BLaER1 treated with 17β-estradiol and CSF1 and Interleukin-3, amounts not matched to agents 10 nM and 100 nM (cell line): Measurements from ENCODE around the gene UBR4.

Experiments used
- H3K27ac ChIP-seq, 11 experiments: shearing (Covaris generic); formaldehyde crosslinking; 2 replicates each; pipeline ENCODE4 v1.8.1; 2022
- H3K27me3 ChIP-seq, 11 experiments: shearing (Covaris generic); formaldehyde crosslinking; 2 replicates each; pipeline ENCODE4 v1.8.1; 2022
- H3K36me3 ChIP-seq, 11 experiments: shearing (Covaris generic); formaldehyde crosslinking; 2 replicates each; pipeline ENCODE4 v1.8.1; 2022
- H3K4me1 ChIP-seq, 10 experiments: shearing (Covaris generic); formaldehyde crosslinking; 2 replicates each; pipeline ENCODE4 v1.8.1; 2022
- H3K4me2 ChIP-seq, 11 experiments: shearing (Covaris generic); formaldehyde crosslinking; 2 replicates each; pipeline ENCODE4 v1.8.1; 2022
- H3K4me3 ChIP-seq, 10 experiments: shearing (Covaris generic); formaldehyde crosslinking; 2 replicates each; pipeline ENCODE4 v1.8.1; 2022
- H3K9ac ChIP-seq, 11 experiments: shearing (Covaris generic); formaldehyde crosslinking; 2 replicates each; pipeline ENCODE4 v1.8.1; 2022
- H3K9me3 ChIP-seq, 11 experiments: shearing (Covaris generic); formaldehyde crosslinking; replicated peaks in 1 of 11; 2 replicates each; pipeline ENCODE4 v1.8.1; 2022
- H4K20me1 ChIP-seq, 11 experiments: shearing (Covaris generic); formaldehyde crosslinking; 2 replicates each; pipeline ENCODE4 v1.8.1; 2022
- Cebpa-rat ChIP-seq, 11 experiments: shearing (Covaris generic); IDR thresholded peaks; 2 replicates each; pipeline ENCODE4 v1.8.1; 2022

Gene UBR4

GRCh38 chr1:19153169-19153568 lies 56.9 kb downstream of the UBR4 start:
- Histone ChIP-seq H3K9ac (no peak overlapping the region), H3K9me3 (no peaks in the 10 kb centered on the region), H3K27ac (no peak overlapping the region), H3K27me3 (no peaks in the 10 kb centered on the region), H4K20me1 (peaks cover 0 to 68% (median 14%) of the 10 kb centered on the region in 11 experiments; a peak in 14 of 22 replicates), H3K4me1 (peaks cover 0 to 10% (median 6%) of the 10 kb centered on the region in 10 experiments; a peak in 12 of 20 replicates), H3K4me3 (no peak overlapping the region), H3K4me2 (no peak overlapping the region), H3K36me3 (peaks cover 99 to 100% (median 100%) of the 10 kb centered on the region in 11 experiments)
- no peak for TF ChIP-seq Cebpa-rat (IDR thresholded peaks at IDR 0.05)

GRCh38 chr1:19151537-19151936 lies 58.5 kb downstream of the UBR4 start:
- H3K4me1 ChIP-seq = peaks cover 0 to 2% (median 1%) of the 10 kb centered on the region in 10 experiments; a peak in 10 of 20 replicates
- H3K4me3 ChIP-seq = no peak overlapping the region
- H3K36me3 ChIP-seq = peaks cover 100% of the 10 kb centered on the region in 11 experiments
- no peaks in the 10 kb centered on the region for H3K9me3 ChIP-seq
- H4K20me1 ChIP-seq = peaks cover 0 to 68% (median 9%) of the 10 kb centered on the region in 11 experiments; a peak in 13 of 22 replicates
- no peak for TF ChIP-seq Cebpa-rat (IDR thresholded peaks at IDR 0.05)
- no peak overlapping the region for H3K9ac ChIP-seq
- no peak overlapping the region for H3K4me2 ChIP-seq
- H3K27me3 ChIP-seq = no peaks in the 10 kb centered on the region
- H3K27ac ChIP-seq = no peak overlapping the region

GRCh38 chr1:19149736-19150135 lies 60.3 kb downstream of the UBR4 start:
- Histone ChIP-seq H3K9me3 (no peaks in the 10 kb centered on the region), H3K9ac (no peak overlapping the region), H3K27ac (no peak overlapping the region), H4K20me1 (peaks cover 0 to 71% (median 5%) of the 10 kb centered on the region in 11 experiments; a peak in 13 of 22 replicates), H3K4me2 (no peak overlapping the region), H3K27me3 (no peaks in the 10 kb centered on the region), H3K36me3 (peaks cover 100% of the 10 kb centered on the region in 11 experiments), H3K4me1 (no peaks in the 10 kb centered on the region), H3K4me3 (no peak overlapping the region)
- no peak for TF ChIP-seq Cebpa-rat (IDR thresholded peaks at IDR 0.05)

- H3K9ac ChIP-seq = no peak overlapping the region
- peaks cover 0 to 33% (median 0%) of the 10 kb centered on the region in 11 experiments; a peak in 9 of 22 replicates for H4K20me1 ChIP-seq
- no peaks in the 10 kb centered on the region for H3K4me1 ChIP-seq
- no peaks in the 10 kb centered on the region for H3K27me3 ChIP-seq
- H3K4me3 ChIP-seq = no peak overlapping the region
- no peak for TF ChIP-seq Cebpa-rat (IDR thresholded peaks at IDR 0.05)
- peaks cover 97 to 100% (median 100%) of the 10 kb centered on the region in 11 experiments for H3K36me3 ChIP-seq
- H3K4me2 ChIP-seq = no peak overlapping the region
- H3K27ac ChIP-seq = peak overlapping the region in 1 of 11 experiments; percentile 12; a peak in 1 of 22 replicates
- H3K9me3 ChIP-seq = no peaks in the 10 kb centered on the region
Observed at GRCh38 chr1:19140465-19140864, 69.6 kb downstream of the UBR4 start.

GRCh38 chr1:19139711-19140110 lies 70.4 kb downstream of the UBR4 start:
- no peak for TF ChIP-seq Cebpa-rat (IDR thresholded peaks at IDR 0.05)
- no peak overlapping the region for H3K9ac ChIP-seq
- H4K20me1 ChIP-seq = peaks cover 0 to 33% (median 0%) of the 10 kb centered on the region in 11 experiments; a peak in 9 of 22 replicates
- no peaks in the 10 kb centered on the region for H3K27me3 ChIP-seq
- peaks cover 0 to 6% (median 1%) of the 10 kb centered on the region in 11 experiments; a peak in 16 of 22 replicates for H3K9me3 ChIP-seq
- no peaks in the 10 kb centered on the region for H3K4me1 ChIP-seq
- H3K27ac ChIP-seq = no peak overlapping the region
- H3K36me3 ChIP-seq = peaks cover 97 to 100% (median 100%) of the 10 kb centered on the region in 11 experiments
- H3K4me2 ChIP-seq = no peak overlapping the region
- no peak overlapping the region for H3K4me3 ChIP-seq

DNA sequence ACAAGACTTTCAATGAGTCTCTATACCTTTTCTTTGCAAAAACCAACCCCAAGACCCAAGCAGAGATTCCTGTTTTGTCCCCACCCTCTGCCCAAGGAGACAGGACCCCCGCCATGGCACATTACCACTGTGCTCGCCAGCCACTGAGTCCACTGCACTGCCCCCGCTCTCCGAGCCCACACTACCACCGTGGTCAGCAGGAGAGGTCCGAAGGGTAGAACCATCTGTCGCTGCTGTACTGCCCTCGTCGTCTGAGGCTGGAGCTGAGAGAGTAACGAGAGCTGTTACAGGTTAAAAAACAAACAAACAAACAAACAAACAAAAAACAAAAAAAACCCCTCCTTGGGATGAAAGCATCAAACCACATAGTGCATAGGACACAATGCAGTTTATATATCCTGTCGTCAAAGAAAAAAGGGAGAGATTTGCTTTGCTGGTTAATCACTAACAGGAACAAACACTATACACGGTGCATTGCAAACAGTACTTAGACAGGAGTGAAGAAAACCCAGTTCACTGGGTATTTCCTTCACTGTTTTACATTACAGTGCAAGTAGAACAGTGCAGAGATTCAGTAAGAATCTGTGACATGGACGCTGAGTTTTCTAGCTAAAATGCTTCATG lies 71.0 kb downstream of the UBR4 start:
- Histone ChIP-seq H3K9me3 (peaks cover 6 to 12% (median 8%) of the 10 kb centered on the region in 11 experiments; a peak in 21 of 22 replicates), H3K4me1 (no peaks in the 10 kb centered on the region), H3K27ac (no peak overlapping the region), H3K36me3 (peaks cover 97 to 100% (median 100%) of the 10 kb centered on the region in 11 experiments), H3K4me2 (no peak overlapping the region), H3K9ac (no peak overlapping the region), H3K27me3 (no peaks in the 10 kb centered on the region), H3K4me3 (no peak overlapping the region), H4K20me1 (peaks cover 0 to 33% (median 0%) of the 10 kb centered on the region in 11 experiments; a peak in 9 of 22 replicates)
- TF ChIP-seq Cebpa-rat (IDR thresholded peaks at IDR 0.05) = no peak

DNA sequence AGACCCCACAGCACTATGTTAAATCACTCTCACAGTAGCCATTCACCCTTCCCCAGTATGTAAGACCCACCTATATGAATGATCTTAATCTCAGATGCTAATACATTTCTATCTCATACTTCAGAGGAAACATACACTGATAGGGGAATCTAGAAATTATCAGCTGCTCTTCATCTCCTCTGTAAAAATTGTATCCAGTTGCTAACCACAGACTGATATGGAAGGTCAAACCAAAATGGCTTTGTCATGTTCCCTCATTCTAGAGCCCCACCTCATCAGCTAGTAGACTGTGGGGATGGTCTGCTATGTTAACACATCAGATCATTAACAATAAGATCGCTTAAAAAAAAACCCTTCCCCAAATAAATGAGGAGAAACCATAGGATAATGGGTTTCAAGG lies 71.7 kb downstream of the UBR4 start:
- Histone ChIP-seq H3K4me2 (no peak overlapping the region), H3K9me3 (peaks cover 13 to 20% (median 15%) of the 10 kb centered on the region in 11 experiments), H3K4me1 (no peaks in the 10 kb centered on the region), H3K9ac (no peak overlapping the region), H3K27me3 (no peaks in the 10 kb centered on the region), H3K27ac (no peak overlapping the region), H3K4me3 (no peak overlapping the region), H3K36me3 (peaks cover 97 to 100% (median 100%) of the 10 kb centered on the region in 11 experiments), H4K20me1 (peaks cover 0 to 33% (median 0%) of the 10 kb centered on the region in 11 experiments; a peak in 9 of 22 replicates)
- no peak for TF ChIP-seq Cebpa-rat (IDR thresholded peaks at IDR 0.05)

DNA sequence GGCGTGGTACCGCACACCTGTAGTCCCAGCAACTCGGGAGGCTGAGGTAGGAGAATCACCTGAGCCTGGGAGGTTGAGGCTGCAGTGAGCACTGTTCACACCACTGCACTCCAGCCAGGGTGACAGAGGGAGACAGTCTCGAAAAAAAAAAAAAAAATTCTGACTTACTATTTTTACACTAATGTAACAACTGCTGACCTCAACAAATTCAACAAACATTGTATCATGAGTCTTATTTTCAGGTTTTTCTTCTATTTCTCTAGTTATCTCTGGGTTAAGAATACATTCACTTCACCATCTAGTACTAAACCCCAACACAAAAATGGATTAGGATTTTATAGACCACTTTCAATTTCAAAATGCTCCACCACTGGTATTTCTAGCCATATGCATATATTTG lies 72.9 kb downstream of the UBR4 start:
- Histone ChIP-seq H3K4me3 (no peak overlapping the region), H3K9ac (no peak overlapping the region), H3K27ac (no peak overlapping the region), H3K9me3 (peaks cover 15 to 23% (median 17%) of the 10 kb centered on the region in 11 experiments), H4K20me1 (peaks cover 0 to 33% (median 0%) of the 10 kb centered on the region in 11 experiments; a peak in 9 of 22 replicates), H3K27me3 (no peaks in the 10 kb centered on the region), H3K4me2 (no peak overlapping the region), H3K36me3 (peaks cover 96 to 100% (median 100%) of the 10 kb centered on the region in 11 experiments), H3K4me1 (no peaks in the 10 kb centered on the region)
- no peak for TF ChIP-seq Cebpa-rat (IDR thresholded peaks at IDR 0.05)

- H3K36me3 ChIP-seq = peaks cover 94 to 100% (median 99%) of the 10 kb centered on the region in 11 experiments
- H3K4me1 ChIP-seq = peaks cover 0 to 7% (median 0%) of the 10 kb centered on the region in 10 experiments; a peak in 1 of 20 replicates
- H3K27me3 ChIP-seq = no peaks in the 10 kb centered on the region
- H3K9ac ChIP-seq = no peak overlapping the region
- no peak overlapping the region for H3K4me2 ChIP-seq
- H3K27ac ChIP-seq = no peak overlapping the region
- TF ChIP-seq Cebpa-rat (IDR thresholded peaks at IDR 0.05) = no peak
- peaks cover 0 to 27% (median 0%) of the 10 kb centered on the region in 11 experiments; a peak in 4 of 22 replicates for H4K20me1 ChIP-seq
- peak overlapping the region in 1 of 10 experiments; percentile 26; a peak in 2 of 20 replicates for H3K4me3 ChIP-seq
- peaks cover 15 to 23% (median 17%) of the 10 kb centered on the region in 11 experiments for H3K9me3 ChIP-seq
Observed at GRCh38 chr1:19133360-19133759, 76.7 kb downstream of the UBR4 start.
